Neuronal stem cell (in vitro differentiated cells): ENCODE data around the gene KRT5.

Experiments used
- DNase-seq: peaks from one replicate; pipeline ENCODE4 v3.0.0-alpha.2; 2013; ENCODE audit warnings: low spot score
- H2AFZ ChIP-seq: one replicate; pipeline ENCODE4 v1.6.1; 2013; ENCODE audit warnings: mild to moderate bottlenecking, low read length, inconsistent platforms
- H2AK5ac ChIP-seq: 2 replicates; pipeline ENCODE4 v1.6.1; 2013; ENCODE audit warnings: low read depth, mild to moderate bottlenecking, inconsistent platforms, low read length, moderate library complexity, mixed read lengths
- H2BK120ac ChIP-seq: 2 replicates; pipeline ENCODE4 v1.6.1; 2013; ENCODE audit warnings: low read depth, mild to moderate bottlenecking, inconsistent platforms, low read length, moderate library complexity, mixed read lengths
- H2BK12ac ChIP-seq: one replicate; pipeline ENCODE4 v1.6.1; 2013; ENCODE audit warnings: low read length, inconsistent platforms
- H2BK15ac ChIP-seq: 2 replicates; pipeline ENCODE4 v1.6.1; 2013; ENCODE audit warnings: mild to moderate bottlenecking, low read length, inconsistent platforms, mixed read lengths
- H2BK5ac ChIP-seq: one replicate; pipeline ENCODE4 v1.6.1; 2013; ENCODE audit warnings: inconsistent platforms, mild to moderate bottlenecking, low read length, moderate library complexity
- H3K14ac ChIP-seq: one replicate; pipeline ENCODE4 v1.6.1; 2013; ENCODE audit warnings: low read length, inconsistent platforms
- H3K18ac ChIP-seq: 2 replicates; pipeline ENCODE4 v1.6.1; 2013; ENCODE audit warnings: low read length, inconsistent platforms
- H3K23ac ChIP-seq: 2 replicates; pipeline ENCODE4 v1.6.1; 2013; ENCODE audit warnings: low read depth, mild to moderate bottlenecking, mixed read lengths, low read length, inconsistent platforms; ENCODE audit not compliant: poor library complexity
- H3K27ac ChIP-seq: replicated peaks from 3 replicates; pipeline ENCODE4 v1.5.1; 2013; ENCODE audit warnings: low read length, inconsistent platforms
- H3K27me3 ChIP-seq, 3 experiments: 2 replicates each; pipeline ENCODE4 v1.6.1; 2013; ENCODE audit warnings: low read length in 3 of 3, mild to moderate bottlenecking in 2 of 3, inconsistent platforms in 1 of 3, low read depth in 1 of 3, mixed read lengths in 1 of 3, moderate library complexity in 1 of 3; ENCODE audit not compliant: control insufficient read depth in 3 of 3, insufficient read depth in 3 of 3
- H3K36me3 ChIP-seq, 2 donors: replicated peaks in 1 of 2; 2 replicates each; pipeline ENCODE4 v1.6.1; 2013; ENCODE audit warnings: low read length in 2 of 2; ENCODE audit not compliant: control insufficient read depth in 2 of 2, insufficient read depth in 2 of 2
- H3K4ac ChIP-seq: 2 replicates; pipeline ENCODE4 v1.6.1; 2013; ENCODE audit warnings: inconsistent platforms, mild to moderate bottlenecking, low read length, moderate library complexity
- H3K4me1 ChIP-seq, 2 donors: 1 replicate in 1 of 2; 2 replicates in 1 of 2; pipeline ENCODE4 v1.6.1; 2013; ENCODE audit warnings: low read length in 2 of 2, low read depth in 1 of 2; ENCODE audit not compliant: control insufficient read depth in 2 of 2, insufficient read depth in 1 of 2
- H3K4me2 ChIP-seq: one replicate; pipeline ENCODE4 v1.6.1; 2013; ENCODE audit warnings: mild to moderate bottlenecking, low read length, inconsistent platforms; ENCODE audit not compliant: insufficient read depth, poor library complexity, severe bottlenecking
- H3K4me3 ChIP-seq, 2 donors: 2 replicates each; pipeline ENCODE4 v1.5.1; 2013; ENCODE audit warnings: low read length in 2 of 2, mild to moderate bottlenecking in 2 of 2, inconsistent platforms in 1 of 2, moderate library complexity in 1 of 2
- H3K79me1 ChIP-seq: one replicate; pipeline ENCODE4 v1.6.1; 2013; ENCODE audit warnings: low read depth, mild to moderate bottlenecking, inconsistent platforms, low read length, moderate library complexity
- H3K9ac ChIP-seq: one replicate; pipeline ENCODE4 v1.6.1; 2013; ENCODE audit warnings: mild to moderate bottlenecking, low read depth, low read length, inconsistent platforms; ENCODE audit not compliant: poor library complexity
- H3K9me3 ChIP-seq, 2 donors: replicated peaks in 1 of 2; 2 replicates each; pipeline versions ENCODE3 to v1.6.1; 2013; ENCODE audit warnings: low read length in 2 of 2, mild to moderate bottlenecking in 2 of 2, inconsistent platforms in 1 of 2, low read depth in 1 of 2, mixed read lengths in 1 of 2, moderate library complexity in 1 of 2; ENCODE audit not compliant: control insufficient read depth in 2 of 2, insufficient read depth in 1 of 2
- H4K8ac ChIP-seq: one replicate; pipeline ENCODE4 v1.6.1; 2013; ENCODE audit warnings: low read depth, mild to moderate bottlenecking, inconsistent platforms, low read length, moderate library complexity
- H4K91ac ChIP-seq: one replicate; pipeline ENCODE4 v1.6.1; 2013; ENCODE audit warnings: low read length, low read depth, mild to moderate bottlenecking, inconsistent platforms; ENCODE audit not compliant: poor library complexity
- WGBS, 2 donors: extraction: QIAGEN DNeasy Blood & Tissue Kit; methylation state at CpG; one replicate each; pipeline ENCODE4 v1.1.7; 2013; ENCODE audit warnings: missing lambda C conversion rate in 2 of 2, mixed read lengths in 1 of 2; ENCODE audit not compliant: insufficient read length in 2 of 2, insufficient replicate concordance in 1 of 2; ENCODE audit errors: extremely low coverage in 2 of 2; 5-methylcytosine and 5-hydroxymethylcytosine counted together

Gene KRT5

DNA sequence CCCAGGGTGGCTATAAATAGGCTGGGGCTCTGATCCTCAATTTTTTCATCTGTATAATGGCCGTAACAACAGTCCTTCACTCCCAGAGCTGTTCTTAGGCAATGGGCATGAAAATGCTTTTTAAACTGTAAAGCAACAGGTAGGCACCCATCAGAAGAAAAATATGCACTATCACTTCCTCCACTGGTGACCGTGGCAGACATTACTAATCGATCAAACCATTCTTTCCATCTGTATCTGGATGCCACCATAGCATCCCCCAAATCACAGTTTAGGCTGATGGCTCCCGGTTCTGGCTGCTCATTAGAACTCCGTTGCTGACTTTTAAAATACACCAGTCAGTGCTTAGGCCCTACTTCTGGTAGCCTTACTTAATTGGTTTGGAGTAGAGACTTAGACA lies 21.5 kb upstream of the KRT5 start:
- H3K4me3 ChIP-seq: no peak overlapping the region

DNA sequence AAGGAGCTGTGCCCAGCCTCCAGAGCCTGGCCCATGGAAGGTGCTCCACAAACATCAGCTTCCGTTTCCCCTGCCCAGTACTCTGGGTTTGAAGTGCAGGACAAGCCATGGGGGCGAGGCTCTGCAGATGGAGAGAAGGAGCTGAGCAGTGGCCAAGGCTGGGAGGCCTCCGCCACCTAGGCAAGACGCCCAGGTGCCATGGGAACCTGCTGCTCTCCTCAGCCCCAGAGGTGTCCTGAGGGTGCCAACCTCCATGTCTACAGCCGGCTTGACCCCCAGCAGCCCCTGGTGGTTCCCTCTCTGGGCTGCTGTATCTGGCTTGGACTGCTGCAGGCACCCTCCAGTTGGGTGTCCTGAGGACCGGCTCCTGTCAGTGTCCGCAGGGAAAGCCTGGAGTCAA lies 20.3 kb upstream of the KRT5 start:
- Histone ChIP-seq H2BK5ac (no peak overlapping the region), H2AK5ac (no peak overlapping the region), H2AFZ (no peak overlapping the region), H3K23ac (no peak overlapping the region), H3K9ac (no peak overlapping the region), H3K9me3 (no peaks in the 10 kb centered on the region), H4K8ac (no peak overlapping the region), H3K4ac (no peak overlapping the region), H3K4me3 (no peak overlapping the region), H2BK15ac (no peak overlapping the region), H3K4me2 (no peak overlapping the region), H4K91ac (no peak overlapping the region), H3K79me1 (no peaks in the 10 kb centered on the region), H3K14ac (no peak overlapping the region), H2BK120ac (no peak overlapping the region), H3K27ac (no peak overlapping the region), H3K36me3 (no peaks in the 10 kb centered on the region), H3K4me1 (no peaks in the 10 kb centered on the region), H2BK12ac (no peak overlapping the region), H3K18ac (peak overlapping the region; percentile 4), H3K27me3 (no peaks in the 10 kb centered on the region)
- DNase-seq: no peak
- no CpG with 5 or more reads among the region's 7 CpGs for WGBS, 2 donors

More for the DNA sequence above, 21.5 kb upstream of the KRT5 start:
- Histone ChIP-seq H4K8ac (no peak overlapping the region), H4K91ac (no peak overlapping the region), H2AK5ac (no peak overlapping the region), H3K23ac (no peak overlapping the region), H2AFZ (no peak overlapping the region), H3K27ac (no peak overlapping the region), H3K4me1 (no peaks in the 10 kb centered on the region), H3K9ac (no peak overlapping the region), H3K36me3 (no peaks in the 10 kb centered on the region), H3K18ac (no peak overlapping the region), H3K9me3 (no peaks in the 10 kb centered on the region), H2BK15ac (no peak overlapping the region), H3K27me3 (no peaks in the 10 kb centered on the region), H3K79me1 (no peaks in the 10 kb centered on the region), H3K14ac (no peak overlapping the region), H2BK5ac (no peak overlapping the region), H2BK12ac (no peak overlapping the region), H2BK120ac (no peak overlapping the region), H3K4ac (no peak overlapping the region), H3K4me2 (no peak overlapping the region)
- no CpG with 5 or more reads among the region's 5 CpGs for WGBS, 2 donors
- no peak for DNase-seq

DNA sequence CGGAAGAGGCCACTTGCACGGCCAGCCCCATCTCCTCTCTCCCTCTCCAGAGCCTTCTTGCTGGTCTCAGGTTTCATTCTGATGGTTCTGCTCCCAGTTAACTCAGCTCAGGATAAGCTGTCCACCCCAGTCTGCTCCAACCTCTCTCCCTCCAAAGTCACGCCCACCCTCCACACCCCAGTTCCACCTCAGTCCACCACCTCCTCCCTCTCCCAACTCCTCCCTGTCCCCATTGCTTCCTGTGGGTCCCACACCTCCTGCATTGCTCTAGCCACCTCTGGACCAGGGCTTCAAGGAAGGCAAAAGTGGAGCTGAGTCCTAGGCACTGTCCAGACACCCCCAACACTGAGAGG lies 19.6 kb upstream of the KRT5 start:
- no peaks in the 10 kb centered on the region for H3K9me3 ChIP-seq
- no peak overlapping the region for H3K4ac ChIP-seq
- H2BK12ac ChIP-seq: no peak overlapping the region
- H3K36me3 ChIP-seq: no peaks in the 10 kb centered on the region
- H4K91ac ChIP-seq: no peak overlapping the region
- no peaks in the 10 kb centered on the region for H3K27me3 ChIP-seq
- H2BK120ac ChIP-seq: no peak overlapping the region
- H2BK5ac ChIP-seq: no peak overlapping the region
- no peaks in the 10 kb centered on the region for H3K4me1 ChIP-seq
- H3K9ac ChIP-seq: no peak overlapping the region
- no peak overlapping the region for H3K4me3 ChIP-seq
- H2AFZ ChIP-seq: no peak overlapping the region
- WGBS, 2 donors: no CpG with 5 or more reads among the region's 3 CpGs
- no peak overlapping the region for H2AK5ac ChIP-seq
- DNase-seq: no peak
- no peaks in the 10 kb centered on the region for H3K79me1 ChIP-seq
- H3K23ac ChIP-seq: no peak overlapping the region
- H4K8ac ChIP-seq: no peak overlapping the region
- H3K4me2 ChIP-seq: no peak overlapping the region
- H3K27ac ChIP-seq: no peak overlapping the region
- H3K14ac ChIP-seq: no peak overlapping the region
- no peak overlapping the region for H3K18ac ChIP-seq
- H2BK15ac ChIP-seq: no peak overlapping the region

DNA sequence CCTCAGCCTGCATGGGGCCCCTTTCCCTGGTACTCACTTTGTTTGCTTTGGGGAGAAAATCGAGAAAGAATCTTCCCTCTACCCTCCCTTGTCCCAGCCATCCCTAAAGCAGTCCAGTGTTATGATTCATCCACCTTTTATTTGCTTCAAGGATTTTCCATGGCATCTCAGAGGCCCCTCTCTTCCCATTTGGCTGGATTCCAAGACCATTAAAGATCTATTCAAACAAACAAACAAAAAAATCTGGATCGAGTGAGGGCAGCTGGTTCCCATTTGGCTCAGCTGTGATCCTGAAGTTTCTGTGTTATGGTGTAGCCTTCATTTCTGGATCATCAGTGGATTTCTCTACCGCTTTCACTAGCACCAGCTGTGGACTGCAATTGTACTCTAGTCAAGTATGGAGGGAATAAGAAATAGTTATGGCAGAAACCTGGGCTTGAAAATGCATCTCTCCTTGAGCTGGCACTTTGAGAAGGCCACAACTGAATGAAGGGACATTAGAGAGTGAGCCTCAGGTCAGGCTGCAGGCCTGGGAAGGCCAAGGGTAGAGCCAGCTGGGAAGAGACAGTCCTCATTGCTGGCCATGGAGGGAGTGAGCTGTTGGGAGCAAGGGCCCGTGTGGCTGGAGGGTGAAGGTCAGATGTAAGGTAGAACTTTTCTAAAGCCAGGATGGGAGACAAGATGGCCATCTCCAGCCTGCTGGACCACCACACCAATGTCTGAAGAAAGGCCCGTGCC lies 19.1 kb upstream of the KRT5 start:
- Histone ChIP-seq H4K8ac (no peak overlapping the region), H3K14ac (no peak overlapping the region), H2BK12ac (no peak overlapping the region), H4K91ac (no peak overlapping the region), H3K9me3 (no peaks in the 10 kb centered on the region), H3K18ac (no peak overlapping the region), H3K27me3 (no peaks in the 10 kb centered on the region), H3K4ac (no peak overlapping the region), H2BK15ac (no peak overlapping the region), H3K23ac (no peak overlapping the region), H3K36me3 (no peaks in the 10 kb centered on the region), H3K4me3 (no peak overlapping the region), H3K4me2 (no peak overlapping the region), H2BK5ac (no peak overlapping the region), H2AK5ac (no peak overlapping the region), H3K27ac (no peak overlapping the region), H3K4me1 (no peaks in the 10 kb centered on the region), H2BK120ac (no peak overlapping the region), H3K79me1 (no peaks in the 10 kb centered on the region), H2AFZ (no peak overlapping the region), H3K9ac (no peak overlapping the region)
- WGBS, 2 donors: no CpG with 5 or more reads among the region's 5 CpGs
- DNase-seq: no peak
